Activated CD8-positive, alpha-beta memory T cell treated with anti-CD3 and anti-CD28 coated beads for 1 hour (primary cell): ENCODE results near the gene KRTAP5-1.
A peak's percentile ranks its signal among the peaks of the same experiment; 100 is the strongest.
"Not testable (repeated sequence)": the region's sequence is repeated elsewhere in the genome, so short reads cannot be mapped to it uniquely, and the experiment has no call there.

Experiments used
- DNase-seq, 2 donors: peaks; one replicate each; pipeline ENCODE4 v3.0.0-alpha.2; 2020; ENCODE audit warnings: low read depth in 1 of 2; ENCODE audit errors: extremely low read depth in 1 of 2

KRTAP5-1 gene, protein sequence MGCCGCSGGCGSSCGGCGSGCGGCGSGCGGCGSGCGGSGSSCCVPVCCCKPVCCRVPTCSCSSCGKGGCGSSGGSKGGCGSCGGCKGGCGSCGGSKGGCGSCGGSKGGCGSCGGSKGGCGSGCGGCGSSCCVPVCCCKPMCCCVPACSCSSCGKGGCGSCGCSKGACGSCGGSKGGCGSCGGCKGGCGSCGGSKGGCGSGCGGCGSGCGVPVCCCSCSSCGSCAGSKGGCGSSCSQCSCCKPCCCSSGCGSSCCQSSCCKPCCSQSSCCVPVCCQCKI

DNA sequence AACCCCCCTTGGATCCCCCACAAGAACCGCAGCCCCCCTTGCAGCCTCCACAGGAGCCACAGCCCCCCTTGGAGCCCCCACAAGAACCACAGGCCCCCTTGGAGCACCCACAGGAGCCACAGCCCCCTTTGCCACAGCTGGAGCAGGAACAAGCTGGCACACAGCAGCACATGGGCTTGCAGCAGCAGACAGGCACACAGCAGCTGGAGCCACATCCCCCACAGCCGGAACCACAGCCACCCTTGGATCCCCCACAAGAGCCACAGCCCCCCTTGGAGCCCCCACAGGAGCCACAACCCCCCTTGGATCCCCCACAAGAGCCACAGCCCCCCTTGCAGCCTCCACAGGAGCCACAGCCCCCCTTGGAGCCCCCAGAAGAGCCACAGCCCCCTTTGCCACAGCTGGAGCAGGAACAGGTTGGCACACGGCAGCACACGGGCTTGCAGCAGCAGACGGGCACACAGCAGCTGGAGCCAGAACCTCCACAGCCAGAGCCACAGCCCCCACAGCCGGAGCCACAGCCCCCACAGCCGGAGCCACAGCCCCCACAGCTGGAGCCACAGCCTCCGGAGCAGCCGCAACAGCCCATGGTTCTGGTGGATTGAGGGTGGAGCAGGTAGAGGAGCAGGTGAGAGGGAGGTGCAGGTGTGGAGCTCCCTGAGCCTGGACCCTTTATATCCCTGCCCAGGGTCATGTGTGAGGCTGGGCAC, at the start of gene KRTAP5-1:
TSS of gene KRTAP5-1 (minus strand) at position 623 of the 710 bp plus-strand sequence. CDS start at position 589, 34 bp downstream.
- not testable (repeated sequence) for DNase-seq

DNA sequence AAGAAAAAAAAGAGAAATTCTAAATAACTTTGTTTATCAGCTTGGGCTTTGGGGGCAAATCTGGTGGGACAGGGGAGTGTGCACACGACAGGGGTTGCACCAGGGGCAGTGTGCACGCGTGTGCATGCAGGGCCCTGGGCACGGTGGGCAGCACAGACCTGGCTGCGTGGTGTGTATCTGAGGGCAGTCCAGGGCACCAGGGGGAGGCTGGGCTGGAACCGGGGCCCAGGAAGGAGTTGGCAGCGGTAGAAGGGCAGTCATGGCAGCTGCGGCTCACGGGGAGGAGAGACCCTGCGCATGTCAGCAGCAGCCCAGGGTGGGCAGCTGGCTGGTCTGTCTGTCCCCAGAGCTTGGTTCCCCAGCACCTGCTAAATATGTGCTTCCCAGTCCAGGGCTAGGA, 48.8 kb upstream of the KRTAP5-1 start:
- no peak for DNase-seq

DNA sequence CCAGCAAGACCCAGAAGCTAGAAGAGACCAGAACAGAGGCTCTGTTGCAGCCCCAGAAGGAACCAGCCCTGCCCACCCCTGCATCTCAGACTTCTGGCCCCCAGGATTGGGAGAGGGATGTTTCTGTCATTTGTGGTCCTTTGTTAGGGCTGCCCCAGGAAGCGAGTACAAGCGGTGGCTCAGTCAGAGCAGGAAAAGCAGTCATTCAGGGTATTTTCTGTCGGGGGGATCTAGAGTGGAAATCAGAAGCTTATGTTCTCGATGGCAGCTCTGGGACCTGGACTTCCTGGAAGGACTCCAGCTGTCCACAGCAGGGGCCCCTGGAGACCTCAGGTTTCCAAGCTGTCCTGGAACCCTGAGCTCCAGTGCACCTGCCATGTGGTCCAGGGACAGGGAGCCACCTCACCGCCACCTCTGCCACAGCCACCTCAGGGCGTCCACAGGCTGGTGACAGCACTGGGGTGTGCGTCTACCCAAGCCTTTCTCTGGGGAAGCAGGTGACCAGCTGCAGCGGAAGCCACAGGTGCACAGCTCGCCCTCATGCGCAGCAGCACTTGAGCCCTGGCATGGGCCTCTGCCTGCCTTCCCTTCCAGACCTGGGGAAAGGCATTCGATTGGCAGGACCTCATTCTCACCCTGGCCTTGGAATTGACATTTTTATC, 47.1 kb upstream of the KRTAP5-1 start:
- DNase-seq: no peak

DNA sequence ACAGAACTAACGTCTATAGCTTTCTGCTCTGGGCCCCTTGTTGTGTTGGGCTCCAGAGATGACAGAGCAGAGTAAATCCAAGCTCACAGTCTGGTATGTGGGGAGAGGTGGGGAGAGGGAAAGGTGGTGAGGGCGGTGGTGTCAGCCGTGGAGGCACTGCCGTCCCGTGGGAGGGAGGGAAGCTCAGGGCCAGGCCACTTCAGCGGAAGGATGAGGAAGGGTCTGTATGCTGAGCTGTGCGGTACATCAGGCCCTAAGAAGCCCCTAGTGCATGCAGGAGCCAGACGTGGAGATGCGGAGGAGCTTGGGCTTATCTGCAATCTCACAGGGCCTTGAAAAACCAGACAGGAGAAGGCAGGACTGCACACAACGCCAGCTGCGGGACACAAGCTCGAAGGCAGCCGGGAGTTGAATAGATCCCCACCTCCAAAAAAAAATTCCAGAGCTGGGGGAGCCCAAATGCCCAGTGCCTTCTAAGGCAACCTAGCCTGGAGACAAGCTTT, 46.0 kb upstream of the KRTAP5-1 start:
- DNase-seq: no peak

DNA sequence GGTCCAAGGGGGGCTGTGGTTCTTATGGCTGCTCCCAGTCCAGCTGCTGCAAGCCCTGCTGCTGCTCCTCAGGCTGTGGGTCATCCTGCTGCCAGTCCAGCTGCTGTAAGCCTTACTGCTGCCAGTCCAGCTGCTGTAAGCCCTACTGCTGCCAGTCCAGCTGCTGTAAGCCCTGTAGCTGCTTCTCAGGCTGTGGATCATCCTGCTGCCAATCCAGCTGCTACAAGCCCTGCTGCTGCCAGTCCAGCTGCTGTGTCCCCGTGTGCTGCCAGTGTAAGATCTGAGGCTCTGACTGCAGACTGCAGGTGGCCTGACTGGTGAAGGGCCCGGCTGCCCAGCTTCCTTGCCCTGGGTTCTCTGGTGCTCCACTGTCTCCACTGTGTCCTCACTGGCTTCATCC, 45.2 kb upstream of the KRTAP5-1 start:
- no peak for DNase-seq

DNA sequence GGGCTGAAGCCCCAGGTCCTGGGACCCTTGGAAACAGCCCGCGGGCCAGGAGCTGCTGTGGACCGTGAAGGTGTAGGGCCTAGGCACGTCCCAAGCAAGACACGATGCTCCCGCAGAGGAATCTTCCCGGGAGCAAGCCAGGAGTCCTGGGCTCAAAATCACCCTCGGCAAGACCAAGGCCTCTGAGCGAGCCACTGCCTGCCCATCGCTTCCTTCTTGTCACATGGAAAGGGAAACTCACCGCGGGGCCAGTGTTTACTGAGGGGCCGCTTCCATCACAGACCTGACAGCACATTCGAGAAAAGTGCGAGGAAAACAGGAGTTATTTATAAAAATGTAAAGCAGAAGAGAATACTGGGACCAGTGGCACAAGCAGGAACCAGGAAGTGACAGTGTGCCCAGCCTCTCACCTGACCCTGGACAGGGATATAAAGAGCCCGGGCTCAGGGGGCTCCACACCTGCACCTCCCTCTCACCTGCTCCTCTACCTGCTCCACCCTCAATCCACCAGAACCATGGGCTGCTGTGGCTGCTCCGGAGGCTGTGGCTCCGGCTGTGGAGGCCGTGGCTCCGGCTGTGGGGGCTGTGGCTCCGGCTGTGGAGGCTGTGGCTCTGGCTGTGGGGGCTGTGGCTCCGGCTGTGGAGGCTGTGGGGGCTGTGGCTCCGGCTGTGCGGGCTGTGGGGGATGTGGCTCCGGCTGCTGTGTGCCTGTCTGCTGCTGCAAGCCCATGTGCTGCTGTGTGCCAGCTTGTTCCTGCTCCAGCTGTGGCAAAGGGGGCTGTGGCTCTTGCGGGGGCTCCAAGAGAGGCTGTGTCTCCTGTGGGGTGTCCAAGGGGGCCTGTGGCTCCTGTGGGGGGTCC, 44.5 kb upstream of the KRTAP5-1 start, which contains the start of gene KRTAP5-5:
TSS of gene KRTAP5-5 (plus strand) at position 450 of the 860 bp plus-strand sequence. CDS start at position 516, 66 bp downstream.
- no peak for DNase-seq

DNA sequence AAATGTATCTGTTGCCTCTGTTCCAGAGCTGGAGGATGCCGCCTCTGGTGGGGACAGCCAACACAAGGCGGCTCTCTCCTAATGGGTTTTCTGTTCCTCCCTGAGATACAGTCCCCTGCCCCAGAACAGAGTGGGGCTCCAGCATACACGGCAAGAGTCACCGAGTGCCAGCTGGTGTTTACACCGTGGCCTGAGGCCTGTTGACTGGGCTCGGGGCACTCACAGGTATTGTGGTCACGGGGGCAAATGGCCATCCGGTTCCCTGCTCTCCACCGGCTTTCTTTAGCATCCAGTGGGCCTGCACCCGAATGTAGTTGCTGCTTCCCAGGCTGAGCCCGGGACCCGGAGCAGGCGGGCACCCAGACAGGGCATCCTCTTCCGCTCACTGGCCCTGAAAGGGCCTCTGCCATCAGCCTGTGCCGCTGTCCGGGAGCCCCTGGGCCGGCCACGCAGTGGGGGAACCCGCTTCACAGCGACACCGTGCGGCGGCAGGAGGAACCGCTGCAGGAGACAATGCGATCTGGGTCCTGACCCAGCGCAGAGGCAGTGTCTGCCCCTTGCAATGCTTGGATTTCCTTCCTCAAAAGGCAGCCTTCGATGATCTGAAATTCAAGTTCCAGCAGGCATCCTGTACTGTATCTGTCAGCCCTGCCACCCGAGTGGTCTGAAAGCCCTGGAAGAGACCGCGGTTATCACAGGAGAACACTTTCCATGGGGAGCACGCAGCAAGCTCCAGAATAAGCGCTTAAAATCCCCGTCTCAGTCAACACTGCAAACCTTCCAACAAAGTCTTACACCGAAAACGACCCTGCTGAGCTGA, 43.6 kb upstream of the KRTAP5-1 start:
- peak in 1 of 2 donors; percentile 51 for DNase-seq

DNA sequence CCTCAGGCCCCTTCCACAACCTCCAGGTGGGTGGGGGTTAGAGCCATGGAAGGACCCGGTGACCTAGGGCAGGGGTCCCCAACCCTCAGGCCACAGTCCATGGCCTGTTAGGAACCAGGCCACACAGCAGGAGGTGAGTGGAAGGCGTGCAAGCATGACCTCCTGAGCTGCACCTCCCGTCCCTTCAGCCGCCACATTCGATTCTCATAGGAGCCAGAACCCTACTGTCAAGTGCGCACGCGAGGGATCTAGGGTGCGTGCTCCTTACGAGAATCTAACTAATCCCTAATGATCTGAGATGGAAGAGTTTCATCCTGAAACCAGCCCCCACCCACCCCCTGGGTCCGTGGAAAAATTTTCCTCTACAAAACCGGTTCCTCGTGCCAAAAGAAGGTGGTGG, 40.5 kb upstream of the KRTAP5-1 start:
- DNase-seq: no peak

DNA sequence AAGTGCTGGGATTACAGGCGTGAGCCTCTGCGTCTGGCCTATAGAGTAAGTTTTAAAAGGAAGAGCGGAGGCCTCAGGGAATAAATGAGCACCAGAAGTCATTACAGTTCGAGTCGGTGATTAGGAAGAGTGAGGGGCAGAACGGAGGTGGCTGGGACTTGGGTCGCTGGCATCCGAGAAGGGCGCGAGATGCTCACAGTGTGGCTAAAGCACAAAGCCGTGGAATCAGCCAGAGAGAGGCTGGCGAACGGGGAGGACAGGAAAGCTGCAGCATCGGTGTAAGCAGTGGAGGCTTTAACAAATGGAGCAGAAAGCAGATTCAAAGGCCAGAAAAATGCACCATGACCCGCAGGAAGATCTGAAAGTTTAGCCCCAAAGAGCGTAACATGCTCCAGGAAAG, 39.5 kb upstream of the KRTAP5-1 start:
- DNase-seq: no peak

DNA sequence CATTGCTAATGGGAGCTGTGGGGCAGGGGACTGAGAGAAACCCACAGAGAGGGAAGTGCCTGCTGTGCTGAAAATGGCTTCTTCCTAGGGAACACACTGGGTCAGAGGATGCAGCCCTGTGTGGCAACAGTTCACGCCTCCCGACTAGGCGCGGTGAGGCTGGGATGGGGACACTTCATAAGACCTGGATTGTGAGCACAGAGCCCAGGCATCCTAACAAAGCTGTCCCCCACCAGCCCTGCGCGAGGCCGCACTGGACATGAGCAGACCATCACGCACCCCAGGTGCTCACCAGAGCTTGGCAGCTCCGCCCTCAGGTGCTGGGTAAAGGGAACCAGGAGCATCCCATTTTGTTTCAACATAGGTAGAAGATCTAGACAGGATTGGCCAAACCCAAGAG, 38.6 kb upstream of the KRTAP5-1 start:
- DNase-seq: no peak

DNA sequence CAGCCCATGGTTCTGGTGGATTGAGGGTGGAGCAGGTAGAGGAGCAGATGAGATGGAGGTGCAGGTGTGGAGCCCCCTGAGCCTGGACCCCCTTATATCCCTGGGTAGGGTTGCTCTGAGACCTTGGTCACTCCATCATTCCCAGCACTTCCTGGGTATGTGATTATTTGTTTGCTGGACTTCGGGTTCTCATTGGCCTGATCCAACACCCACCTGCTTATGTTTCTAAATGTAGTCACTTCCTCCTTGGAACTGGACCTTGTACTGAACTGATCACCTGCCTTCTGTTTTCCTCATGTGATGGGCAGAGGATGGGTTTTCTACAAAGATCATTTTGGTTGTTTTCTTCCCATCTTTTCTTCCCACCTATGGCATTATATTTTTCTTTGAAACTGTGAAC, 37.0 kb upstream of the KRTAP5-1 start, which contains the start of gene KRTAP5-4:
TSS of gene KRTAP5-4 (minus strand) at position 53 of the 400 bp plus-strand sequence. CDS start at position 8, 45 bp downstream.
- no peak for DNase-seq

DNA sequence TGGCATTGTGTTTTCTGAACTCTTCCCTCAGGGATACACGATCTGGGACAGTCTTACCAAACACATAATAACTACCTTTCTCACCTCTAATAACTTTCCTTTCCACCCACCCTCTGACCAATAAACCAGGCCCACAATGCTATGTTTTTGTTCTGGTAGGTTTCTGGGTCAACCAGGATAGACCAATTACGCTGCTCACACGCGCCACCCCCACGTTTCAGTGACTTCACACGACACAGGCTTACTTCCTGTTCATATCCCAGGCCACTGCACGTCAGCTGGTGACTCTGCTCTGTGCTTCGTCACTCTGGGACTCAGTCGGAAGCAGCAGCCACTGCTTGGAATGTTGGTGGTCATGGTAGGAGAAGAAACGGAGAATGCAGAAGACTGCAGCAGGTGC, 34.4 kb upstream of the KRTAP5-1 start:
- DNase-seq: no peak

DNA sequence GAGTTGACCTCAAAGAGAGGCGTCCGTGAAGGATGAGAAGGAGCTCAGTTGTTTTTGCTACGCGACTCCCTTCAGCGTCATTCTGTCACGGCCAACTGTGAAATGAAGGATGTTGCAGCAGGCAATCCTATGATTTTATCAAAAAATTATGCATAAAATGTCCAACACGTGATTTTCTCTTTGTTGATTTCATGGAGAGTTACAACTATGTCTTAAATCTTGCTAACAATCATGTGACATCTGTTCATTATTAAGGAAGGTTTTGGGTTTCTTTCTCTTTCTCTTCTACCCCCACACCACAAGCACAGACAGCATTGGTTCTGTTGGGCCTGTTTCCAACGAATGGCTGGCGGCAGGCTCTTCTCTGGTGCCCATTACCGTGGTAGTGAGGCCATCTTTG, 33.1 kb upstream of the KRTAP5-1 start:
- DNase-seq: no peak

DNA sequence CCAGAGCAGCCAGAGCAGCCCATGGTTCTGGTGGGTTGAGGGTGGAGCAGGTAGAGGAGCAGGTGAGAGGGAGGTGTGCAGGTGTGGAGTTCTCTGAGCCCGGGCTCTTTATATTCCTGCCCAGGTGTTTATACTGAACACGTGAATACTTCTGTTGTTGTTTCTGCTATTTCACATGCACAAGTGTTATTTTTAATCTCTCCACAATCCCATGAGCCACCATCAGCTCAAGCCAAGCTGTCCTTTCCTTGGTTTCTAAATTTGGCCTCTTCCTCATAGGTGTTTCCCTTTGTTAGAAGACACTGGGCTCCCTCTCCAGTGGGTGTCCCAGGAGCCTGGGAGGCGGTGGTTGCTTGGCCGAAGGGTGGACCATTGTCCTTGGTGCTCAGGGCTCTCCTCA, 23.3 kb upstream of the KRTAP5-1 start, which contains the start of gene KRTAP5-3:
TSS of gene KRTAP5-3 (minus strand) at position 101 of the 400 bp plus-strand sequence. CDS start at position 23, 78 bp downstream.
- DNase-seq: no peak

DNA sequence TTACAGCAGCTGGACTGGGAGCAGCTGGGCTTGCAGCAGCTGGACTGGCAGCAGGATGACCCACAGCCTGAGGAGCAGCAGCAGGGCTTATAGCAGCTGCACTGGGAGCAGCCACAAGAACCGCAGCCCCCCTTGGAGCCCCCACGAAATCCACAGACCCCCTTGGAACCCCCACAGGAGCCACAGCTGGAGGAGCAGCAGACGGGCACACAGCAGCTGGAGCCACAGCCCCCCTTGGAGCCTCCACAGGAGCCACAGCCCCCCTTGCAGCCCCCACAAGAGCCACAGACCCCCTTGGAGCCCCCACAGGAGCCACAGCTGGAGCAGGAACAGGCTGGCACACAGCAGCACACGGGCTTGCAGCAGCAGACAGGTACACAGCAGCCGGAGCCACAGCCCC, 22.8 kb upstream of the KRTAP5-1 start:
- not testable (repeated sequence) for DNase-seq

DNA sequence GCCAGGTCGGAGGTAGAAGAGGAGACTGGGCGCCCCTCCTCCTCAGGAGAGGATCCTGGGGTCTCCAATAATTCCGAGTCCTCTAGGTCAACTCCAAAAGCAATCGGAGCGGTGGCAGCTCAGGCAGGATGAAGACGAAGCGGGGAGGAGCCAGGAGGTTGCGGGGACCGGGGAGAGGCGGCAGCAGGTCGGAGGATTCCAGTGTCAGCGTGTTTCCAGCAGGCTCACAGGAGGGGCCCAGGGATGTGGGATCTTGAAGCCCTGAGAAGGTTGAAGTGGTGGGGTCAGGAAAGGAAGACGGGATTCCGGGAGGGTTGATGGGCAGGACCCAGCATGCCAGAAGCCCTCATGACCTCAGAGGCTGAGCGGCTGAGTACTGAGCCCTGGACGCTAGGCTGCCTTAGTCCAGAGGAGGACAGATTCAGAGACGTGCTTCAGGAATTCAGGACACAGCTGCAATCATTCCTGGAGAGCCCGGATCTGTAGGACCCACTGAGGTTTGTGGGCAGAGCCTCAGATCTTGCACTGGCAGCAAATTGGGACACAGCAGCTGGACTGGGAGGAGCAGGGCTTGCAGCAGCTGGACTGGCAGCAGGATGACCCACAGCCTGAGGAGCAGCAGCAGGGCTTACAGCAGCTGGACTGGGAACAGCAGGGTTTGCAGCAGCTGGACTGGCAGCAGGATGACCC, 22.2 kb upstream of the KRTAP5-1 start:
- not testable (repeated sequence) for DNase-seq

DNA sequence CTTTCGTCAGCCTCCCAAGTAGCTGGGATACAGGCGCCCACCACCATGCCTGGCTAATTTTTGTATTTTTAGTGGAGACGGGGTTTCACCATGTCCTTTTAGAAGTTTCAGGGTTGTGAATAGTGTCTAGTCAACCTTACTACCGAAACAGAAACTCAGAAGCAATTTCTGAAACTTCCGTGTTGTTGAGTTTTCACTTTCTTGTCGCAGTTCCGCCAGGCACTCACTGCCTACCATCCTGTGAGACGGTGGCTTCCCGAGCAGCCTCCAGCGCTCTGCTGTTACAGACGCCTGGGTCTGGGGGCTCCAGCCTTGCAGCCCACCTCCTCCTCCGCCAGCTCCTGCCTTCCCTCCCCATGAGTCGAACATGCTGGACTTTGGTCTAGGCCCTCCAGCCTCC, 20.8 kb upstream of the KRTAP5-1 start:
- not testable (repeated sequence) for DNase-seq

DNA sequence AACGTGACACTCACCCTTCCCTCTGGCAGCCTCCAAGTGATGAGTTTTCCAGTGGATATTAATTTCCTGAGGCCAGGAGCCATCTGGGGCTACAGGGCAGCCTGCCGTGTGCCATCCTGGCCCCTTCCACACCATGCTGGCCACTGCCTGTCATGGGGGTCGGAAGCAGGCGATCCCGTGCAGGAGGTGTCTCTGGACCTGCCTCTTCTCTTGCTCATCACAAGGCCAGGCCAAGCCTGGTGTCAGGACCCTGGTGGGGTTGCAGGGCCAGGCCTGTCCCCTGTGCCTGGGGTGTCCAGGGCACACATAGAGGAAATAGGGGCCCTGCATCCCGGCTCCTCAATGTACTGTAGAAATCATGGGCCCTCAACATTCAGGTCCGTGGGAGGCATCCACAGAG, 19.6 kb upstream of the KRTAP5-1 start:
- no peak for DNase-seq

DNA sequence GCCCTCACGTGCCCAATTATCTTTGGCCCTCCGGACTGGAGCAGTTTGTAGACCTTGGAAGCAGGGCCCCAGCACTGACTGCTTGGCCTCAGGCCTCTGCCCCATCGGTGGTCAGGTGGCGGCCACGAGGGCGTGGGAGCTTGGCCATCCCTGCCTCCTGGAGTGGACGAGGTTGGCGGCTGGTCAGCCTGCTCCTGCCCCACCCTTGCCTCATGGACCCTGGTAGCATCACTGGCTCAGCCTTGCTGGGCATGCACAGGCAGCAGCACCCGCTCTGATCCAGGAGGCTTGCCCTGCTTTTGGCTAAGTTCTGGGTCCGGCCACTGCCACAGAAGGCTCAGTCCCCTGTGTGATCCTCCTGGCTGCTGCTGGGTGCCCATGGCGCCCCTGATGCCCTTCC, 19.1 kb upstream of the KRTAP5-1 start:
- no peak for DNase-seq
